Caco-2 (cell line): ENCODE results near the gene BPIFB6. TPM values are rescaled to one million over a fixed set of nuclear protein-coding genes. Genes with fewer than 3 reads are reported as not detected.

Experiments
- BruUV-seq: library from RNA; stranded (reverse); fragments of 400-500 nt; replicated peaks from 2 replicates; lab custom pipeline; 2021; lab: Mats Ljungman, UMichigan
- CTCF ChIA-PET: fragments of 300-600 bp; sonication (Branson Sonifier 250); formaldehyde crosslinking; loops from one replicate; lab custom pipeline; 2022; ENCODE audit warnings: antibody characterized with exemption; lab: Charles Lee
- POLR2A ChIA-PET: fragments of 300-600 bp; sonication (Branson Sonifier 250); formaldehyde crosslinking; loops from one replicate; lab custom pipeline; 2022; ENCODE audit warnings: antibody characterized with exemption; lab: Charles Lee
- DNase-seq, 2 experiments: peaks; one replicate each; pipeline versions ENCODE4 v3.0.0 to v3.0.0-alpha.2; 2020 to 2022
- H3K27me3 ChIP-seq: replicated peaks from 2 replicates; pipeline ENCODE4 v1.6.0; 2011; ENCODE audit warnings: low read length; ENCODE audit not compliant: control insufficient read depth, insufficient read depth
- H3K36me3 ChIP-seq: 2 replicates; pipeline ENCODE4 v1.5.1; 2011; ENCODE audit warnings: low read length; ENCODE audit not compliant: control insufficient read depth, insufficient read depth
- H3K4me1 ChIP-seq: fragments of 250-450 bp; sonication (Bioruptor Pico); 2 replicates; pipeline ENCODE4 v1.5.1; 2020; ENCODE audit warnings: mild to moderate bottlenecking
- H3K4me3 ChIP-seq: 2 replicates; pipeline ENCODE4 v1.5.1; 2011; ENCODE audit warnings: low read depth, mild to moderate bottlenecking, control low read depth, low read length
- H3K9me3 ChIP-seq: fragments of 250-450 bp; sonication (Bioruptor Pico); 2 replicates; pipeline ENCODE4 v1.5.1; 2020; ENCODE audit warnings: mild to moderate bottlenecking, moderate library complexity
- H3K27ac Mint-ChIP-seq: one replicate; pipeline ENCODE4 v1.8.0; 2022; ENCODE audit warnings: mixed read lengths; ENCODE audit not compliant: unreplicated experiment
- H3K27me3 Mint-ChIP-seq: one replicate; pipeline ENCODE4 v1.8.0; 2022; ENCODE audit warnings: mixed read lengths; ENCODE audit not compliant: insufficient read depth, unreplicated experiment
- H3K36me3 Mint-ChIP-seq: one replicate; pipeline ENCODE4 v1.8.0; 2022; ENCODE audit warnings: mild to moderate bottlenecking, mixed read lengths; ENCODE audit not compliant: insufficient read depth, unreplicated experiment
- H3K4me1 Mint-ChIP-seq: one replicate; pipeline ENCODE4 v1.8.0; 2022; ENCODE audit warnings: low read depth, mixed read lengths; ENCODE audit not compliant: unreplicated experiment
- H3K4me3 Mint-ChIP-seq: one replicate; pipeline ENCODE4 v1.8.0; 2022; ENCODE audit warnings: mild to moderate bottlenecking, moderate library complexity, mixed read lengths; ENCODE audit not compliant: unreplicated experiment
- H3K9me3 Mint-ChIP-seq: one replicate; pipeline ENCODE4 v1.8.0; 2022; ENCODE audit warnings: mixed read lengths; ENCODE audit not compliant: unreplicated experiment
- CTCF ChIP-seq, 2 experiments: fragments of 200-600 bp in 1 of 2; IDR thresholded peaks; 1 replicate in 1 of 2; 2 replicates in 1 of 2; pipeline versions ENCODE4 v1.5.1 to v1.8.0; 2011 to 2022; ENCODE audit warnings: antibody characterized with exemption in 1 of 2, control low read depth in 1 of 2, inconsistent platforms in 1 of 2, low read depth in 1 of 2, low read length in 1 of 2, mild to moderate bottlenecking in 1 of 2, moderate library complexity in 1 of 2; ENCODE audit not compliant: insufficient read depth in 1 of 2, severe bottlenecking in 1 of 2, unreplicated experiment in 1 of 2
- intact Hi-C: fragments of 100-400 bp; cut with micrococcal nuclease; formaldehyde crosslinking; loops from one replicate; pipeline ENCODE4 v1.10.0; 2022; ENCODE audit not compliant: unreplicated experiment
- total RNA-seq: library from RNA; stranded (reverse); gene quantifications from 2 replicates; pipeline ENCODE4 v1.2.3, GENCODE V29; 2022

Gene BPIFB6
- total RNA-seq, 1 experiment from 2014 or later: not detected

- no peaks in the 10 kb centered on the region for H3K4me1 Mint-ChIP-seq
- peaks cover 37% of the 10 kb centered on the region for H3K27me3 Mint-ChIP-seq
- Histone ChIP-seq H3K4me1 (no peaks in the 10 kb centered on the region), H3K9me3 (no peaks in the 10 kb centered on the region), H3K36me3 (no peaks in the 10 kb centered on the region), H3K27me3 (peaks cover 4% of the 10 kb centered on the region), H3K4me3 (no peak overlapping the region)
- H3K4me3 Mint-ChIP-seq: no peak overlapping the region
- no TSS peak for BruUV-seq
- POLR2A ChIA-PET: no interaction called here
- CTCF ChIA-PET: interaction anchor here (0.7 kb wide), 1 partner anchor 491 kb away, joined by 3 read pairs; no protein-coding TSS in a partner anchor
- intact Hi-C loops: no loop called here
- no peaks in the 10 kb centered on the region for H3K9me3 Mint-ChIP-seq
- no peaks in the 10 kb centered on the region for H3K36me3 Mint-ChIP-seq
- TF ChIP-seq CTCF (IDR thresholded peaks at IDR 0.05; ENCODE audit: insufficient read depth in 1 of 2, low read depth in 1 of 2, low read length in 1 of 2, severe bottlenecking in 1 of 2, unreplicated experiment in 1 of 2): no peak
- H3K27ac Mint-ChIP-seq: no peak overlapping the region
- no peak for DNase-seq
Observed at GRCh38 chr20:33016581-33017109, 14.8 kb upstream of the BPIFB6 start.

GRCh38 chr20:33017542-33017941 is 13.9 kb upstream of the BPIFB6 start:
- H3K27ac Mint-ChIP-seq: no peak overlapping the region
- POLR2A ChIA-PET: no interaction called here

GRCh38 chr20:33018169-33018931 is 13.1 kb upstream of the BPIFB6 start:
- CTCF ChIA-PET: no interaction called here
- Mint-ChIP-seq H3K9me3 (no peaks in the 10 kb centered on the region), H3K27me3 (peaks cover 32% of the 10 kb centered on the region), H3K36me3 (no peaks in the 10 kb centered on the region), H3K4me1 (no peaks in the 10 kb centered on the region), H3K4me3 (no peak overlapping the region), H3K27ac (no peak overlapping the region)
- no peak for DNase-seq
- Histone ChIP-seq H3K36me3 (no peaks in the 10 kb centered on the region), H3K4me3 (no peak overlapping the region), H3K4me1 (no peaks in the 10 kb centered on the region), H3K9me3 (no peaks in the 10 kb centered on the region), H3K27me3 (peaks cover 4% of the 10 kb centered on the region)
- BruUV-seq: no TSS peak
- TF ChIP-seq CTCF (IDR thresholded peaks at IDR 0.05; ENCODE audit: insufficient read depth in 1 of 2, low read depth in 1 of 2, low read length in 1 of 2, severe bottlenecking in 1 of 2, unreplicated experiment in 1 of 2): no peak
- intact Hi-C loops: no loop called here
- POLR2A ChIA-PET: no interaction called here

More at GRCh38 chr20:33017542-33017941, 13.9 kb upstream of the BPIFB6 start:
- CTCF ChIA-PET: interaction anchor here (0.7 kb wide), 2 partner anchors 239 to 492 kb away, joined by 3 read pairs; no protein-coding TSS in a partner anchor
- no TSS peak for BruUV-seq
- H3K4me1 Mint-ChIP-seq: no peaks in the 10 kb centered on the region
- H3K4me1 ChIP-seq: no peaks in the 10 kb centered on the region
- no peak overlapping the region for H3K4me3 ChIP-seq
- no peaks in the 10 kb centered on the region for H3K9me3 ChIP-seq
- no peaks in the 10 kb centered on the region for H3K36me3 Mint-ChIP-seq
- no peaks in the 10 kb centered on the region for H3K36me3 ChIP-seq
- no peak for DNase-seq
- peaks cover 4% of the 10 kb centered on the region for H3K27me3 ChIP-seq
- no peak for TF ChIP-seq CTCF (IDR thresholded peaks at IDR 0.05; ENCODE audit: insufficient read depth in 1 of 2, low read depth in 1 of 2, low read length in 1 of 2, severe bottlenecking in 1 of 2, unreplicated experiment in 1 of 2)
- no peaks in the 10 kb centered on the region for H3K9me3 Mint-ChIP-seq
- H3K27me3 Mint-ChIP-seq: peaks cover 32% of the 10 kb centered on the region
- no peak overlapping the region for H3K4me3 Mint-ChIP-seq
- intact Hi-C loops: no loop called here
